ENCODE results near the gene KIFBP.
"Not testable (repeated sequence)": the region's sequence is repeated elsewhere in the genome, so short reads cannot be mapped to it uniquely, and the experiment has no call there.

KIFBP gene

GRCh38 chr10:69004821-69005220 lies 16.2 kb downstream of the KIFBP start:
- no peak for DNase-seq

- no peak for DNase-seq
These were observed 17.3 kb downstream of the KIFBP start for GRCh38 chr10:69005704-69006485.

- no peak for DNase-seq
These were observed 18.7 kb downstream of the KIFBP start for GRCh38 chr10:69007260-69007659.

GRCh38 chr10:69009360-69009759 lies 20.8 kb downstream of the KIFBP start:
- no peak for DNase-seq

DNA sequence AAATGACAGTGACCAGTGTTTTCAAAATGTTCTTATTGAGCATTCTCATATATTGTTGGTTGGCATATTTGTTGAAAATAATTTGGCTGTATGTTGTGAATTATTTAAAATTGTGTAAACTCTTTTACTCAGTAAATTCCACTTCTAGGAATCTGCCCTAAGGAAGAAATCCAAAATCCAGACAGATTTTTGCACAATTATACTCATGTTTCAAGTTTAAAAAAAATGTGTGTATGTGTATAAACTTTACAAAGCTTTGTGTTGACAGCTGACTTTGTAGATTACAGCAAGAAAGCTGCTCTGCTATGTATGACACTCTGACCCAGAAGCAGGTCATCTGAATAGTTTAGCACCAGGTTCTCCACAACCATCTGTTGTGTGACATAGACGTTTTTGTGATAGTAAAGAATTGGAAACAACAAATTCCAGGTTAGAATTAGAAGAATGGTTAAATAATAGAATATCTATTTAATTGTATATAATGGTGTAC lies 21.6 kb downstream of the KIFBP start:
- no peak for DNase-seq

DNA sequence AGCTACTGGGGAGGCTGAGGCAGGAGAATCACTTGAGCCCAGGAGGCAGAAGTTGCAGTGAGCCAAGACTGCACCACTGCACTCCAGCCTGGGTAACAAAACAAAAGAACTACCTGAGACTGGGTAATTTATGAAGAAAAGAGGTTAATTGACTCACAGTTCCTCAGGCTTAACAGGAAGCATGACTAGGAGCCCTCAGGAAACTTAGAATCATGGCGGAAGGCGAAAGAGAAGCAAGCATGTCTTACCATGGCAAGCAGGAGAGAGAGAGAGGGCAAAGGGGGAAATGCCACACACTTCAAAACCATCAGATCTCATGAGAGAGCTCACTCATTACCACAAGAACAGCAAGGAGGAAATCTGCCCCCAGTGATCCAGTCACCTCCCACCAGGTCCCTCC lies 24.2 kb downstream of the KIFBP start:
- DNase-seq = not testable (repeated sequence)

DNA sequence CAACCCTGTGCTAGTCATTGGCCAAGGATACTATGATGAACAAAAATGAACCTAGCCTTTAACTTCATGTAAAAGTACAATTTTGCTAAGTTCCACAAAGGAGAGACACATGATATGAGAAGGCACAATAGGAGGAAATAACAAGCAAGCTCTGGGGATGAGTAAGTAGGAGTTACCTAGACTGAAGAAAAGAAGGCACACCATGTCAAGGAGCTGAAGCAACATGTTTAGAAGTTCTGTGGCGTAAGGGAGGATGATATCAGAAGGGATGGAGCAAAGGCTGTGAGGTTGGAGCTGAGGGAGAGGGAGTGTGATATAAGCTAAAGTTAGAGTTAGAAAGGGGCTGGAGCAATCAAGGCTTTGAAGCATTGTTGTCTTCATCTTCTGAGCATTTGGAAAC lies 25.6 kb downstream of the KIFBP start:
- DNase-seq = no peak

DNA sequence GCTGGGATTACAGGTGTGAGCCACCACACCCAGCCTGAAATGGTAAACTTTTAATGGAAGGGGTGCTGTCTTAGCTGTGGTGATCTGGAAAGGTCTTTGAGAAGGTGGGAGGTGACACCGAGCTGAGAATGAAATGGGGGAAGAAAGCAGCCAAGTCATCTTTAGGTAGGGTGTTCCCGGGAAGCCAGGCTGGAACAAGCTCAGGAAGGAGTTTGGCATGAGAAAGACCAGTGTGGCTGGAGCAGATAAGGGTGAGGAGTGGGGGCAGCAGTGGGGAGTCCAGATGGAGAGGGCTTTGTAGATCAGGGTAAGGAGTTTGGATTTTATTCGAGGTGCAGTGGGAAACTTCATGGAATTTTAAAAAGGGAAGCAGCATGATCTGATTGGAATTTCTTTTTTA lies 30.0 kb downstream of the KIFBP start:
- no peak for DNase-seq

DNA sequence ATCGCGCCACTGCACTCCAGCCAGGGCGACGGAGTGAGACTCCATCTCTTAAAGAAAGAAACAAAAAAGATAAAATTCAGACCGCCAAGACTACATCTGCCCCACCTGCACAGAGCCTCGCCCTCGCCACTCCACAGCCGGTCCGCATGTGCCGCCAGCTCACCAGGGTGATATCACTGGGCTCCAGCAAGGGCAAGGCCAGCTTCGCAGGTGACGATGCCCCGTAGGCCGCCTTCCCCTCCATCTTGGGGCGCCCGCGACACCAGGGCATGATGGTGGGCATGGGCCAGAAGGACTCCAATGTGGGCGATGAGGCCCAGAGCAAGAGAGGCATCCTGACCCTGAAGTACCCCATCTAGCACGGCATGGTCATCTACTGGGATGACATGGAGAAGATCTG lies 34.0 kb downstream of the KIFBP start:
- no peak for DNase-seq

DNA sequence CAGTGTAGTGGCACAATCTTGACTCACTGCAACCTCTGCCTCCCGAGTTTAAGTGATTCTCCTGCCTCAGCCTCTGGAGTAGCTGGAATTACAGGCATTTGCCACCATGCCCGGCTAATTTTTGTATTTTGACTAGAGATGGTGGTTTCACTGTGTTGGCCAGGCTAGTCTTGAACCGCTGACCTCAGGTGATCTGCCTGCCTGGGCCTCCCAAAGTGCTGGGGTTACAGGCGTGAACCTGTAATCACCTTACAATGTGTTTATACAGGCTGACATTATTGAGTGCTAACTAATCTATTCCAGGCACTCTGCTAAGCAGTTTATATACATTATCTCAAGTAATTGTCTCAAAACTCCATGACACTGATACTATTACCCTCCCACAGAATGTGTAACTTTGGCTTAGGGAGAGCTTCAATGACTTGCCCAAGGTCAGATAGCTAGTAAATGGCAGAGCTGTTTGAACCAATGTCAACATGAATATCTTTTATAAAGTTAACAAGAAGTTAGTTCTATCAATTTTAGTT lies 36.8 kb downstream of the KIFBP start:
- no peak for DNase-seq

GRCh38 chr10:69033256-69033655 lies 44.7 kb downstream of the KIFBP start:
- no peak for DNase-seq

- no peak for DNase-seq
These were observed 48.9 kb downstream of the KIFBP start for GRCh38 chr10:69037489-69037888.

DNA sequence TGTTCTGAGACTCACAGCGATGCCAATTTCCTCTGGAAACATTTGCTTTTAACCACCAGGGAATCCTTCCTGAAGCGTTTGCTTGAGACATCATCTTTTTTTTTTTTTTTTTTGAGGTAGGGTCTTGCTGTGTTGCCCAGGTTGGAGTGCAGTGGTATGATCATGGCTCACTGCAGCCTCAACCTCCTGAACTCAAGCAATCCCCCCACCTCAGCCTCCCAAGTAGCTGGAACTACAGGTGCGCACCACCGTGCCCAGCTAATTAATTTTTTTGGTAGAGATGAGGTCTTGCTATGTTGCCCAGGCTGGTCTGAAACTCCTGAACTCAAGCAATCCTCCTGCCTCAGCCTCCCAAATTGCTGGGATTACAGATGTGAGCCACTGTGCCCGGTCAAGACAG lies 52.3 kb downstream of the KIFBP start:
- not testable (repeated sequence) for DNase-seq

GRCh38 chr10:69042417-69042816 lies 53.8 kb downstream of the KIFBP start:
- DNase-seq = no peak

- no peak for DNase-seq
These were observed 54.2 kb downstream of the KIFBP start for GRCh38 chr10:69042838-69043237.

GRCh38 chr10:69043931-69044531 lies 55.4 kb downstream of the KIFBP start:
- no peak for DNase-seq

DNA sequence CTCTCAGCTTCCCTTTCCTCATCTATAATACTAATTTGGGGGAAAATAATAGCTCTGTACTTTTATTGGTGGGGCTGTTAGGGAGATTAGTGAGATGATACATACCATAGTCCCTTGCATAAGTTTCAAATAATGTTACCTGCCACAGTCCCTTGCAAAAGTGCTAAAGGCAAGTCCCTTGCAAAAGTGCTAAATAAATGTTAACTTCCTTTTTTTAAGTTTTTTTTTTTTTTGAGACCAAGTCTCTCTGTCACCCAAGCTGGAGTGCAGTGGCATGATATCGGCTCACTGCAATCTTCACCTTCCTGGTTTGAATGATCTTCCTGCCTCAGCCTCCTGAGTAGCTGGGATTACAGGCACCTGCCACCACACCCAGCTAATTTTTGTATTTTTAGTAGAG lies 55.9 kb downstream of the KIFBP start:
- DNase-seq = peak; percentile 33

GRCh38 chr10:69045441-69046300 lies 57.1 kb downstream of the KIFBP start:
- DNase-seq = peak; percentile 90

GRCh38 chr10:69047111-69047832 lies 58.7 kb downstream of the KIFBP start:
- no peak for DNase-seq

DNA sequence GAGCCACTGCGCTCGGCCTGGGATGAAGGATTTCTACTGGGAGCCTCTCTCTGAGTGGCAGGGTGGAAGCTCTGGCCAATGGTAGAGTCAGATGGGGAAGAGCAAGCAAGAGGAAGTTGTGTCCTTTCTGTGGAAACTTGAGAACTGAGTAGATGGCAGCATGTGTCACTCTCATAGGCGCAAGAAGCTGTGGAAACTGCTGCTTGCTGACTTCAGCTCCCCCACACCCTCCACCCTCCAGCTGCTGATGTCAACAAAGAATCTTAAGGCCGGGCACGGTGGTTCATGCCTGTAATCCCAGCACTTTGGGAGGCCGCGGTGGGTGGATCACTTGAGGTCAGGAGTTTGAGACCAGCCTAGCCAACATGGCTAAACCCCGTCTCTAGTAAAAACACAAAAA lies 59.5 kb downstream of the KIFBP start:
- DNase-seq = peak; percentile 83

- no peak for DNase-seq
These were observed 61.0 kb downstream of the KIFBP start for GRCh38 chr10:69049566-69049961.

DNA sequence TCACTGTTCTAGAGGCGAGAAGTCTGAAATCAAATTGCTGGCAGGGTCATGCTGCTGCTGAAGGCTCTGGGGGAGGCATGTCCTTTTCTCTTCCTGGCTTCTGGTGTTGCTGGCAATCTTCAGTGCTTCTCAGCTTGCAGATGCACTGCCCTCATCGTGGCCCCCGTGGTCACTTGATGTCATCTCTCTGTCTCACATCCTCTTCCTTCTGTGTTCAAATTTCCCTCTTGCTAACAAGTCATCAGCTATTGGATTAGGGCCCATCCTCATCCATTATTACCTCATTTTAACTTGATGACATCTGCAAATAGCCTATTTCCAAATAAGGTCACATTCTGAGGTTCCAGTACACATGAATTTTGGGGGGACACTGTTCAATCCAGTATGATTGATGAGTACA lies 62.7 kb downstream of the KIFBP start:
- peak; percentile 2 for DNase-seq
